ENCODE results near the gene GADD45B.
"Not testable (repeated sequence)": the region's sequence is repeated elsewhere in the genome, so short reads cannot be mapped to it uniquely, and the experiment has no call there.

The GADD45B gene

GRCh38 chr19:2490659-2491058 is 14.7 kb downstream of the GADD45B start:
- no peak for DNase-seq

- DNase-seq: no peak
These were observed 15.3 kb downstream of the GADD45B start for GRCh38 chr19:2491130-2491801.

- DNase-seq: no peak
These were observed 16.9 kb downstream of the GADD45B start for GRCh38 chr19:2492870-2493269.

GRCh38 chr19:2493448-2493847 is 17.5 kb downstream of the GADD45B start:
- not testable (repeated sequence) for DNase-seq

GRCh38 chr19:2494084-2494446 is 18.1 kb downstream of the GADD45B start:
- DNase-seq: no peak

GRCh38 chr19:2494447-2495129 is 18.7 kb downstream of the GADD45B start:
- peak; percentile 69 for DNase-seq

GRCh38 chr19:2495130-2495641 is 19.3 kb downstream of the GADD45B start:
- DNase-seq: peak; percentile 60

- no peak for DNase-seq
These were observed 19.9 kb downstream of the GADD45B start for GRCh38 chr19:2495651-2496316.

- no peak for DNase-seq
These were observed 21.3 kb downstream of the GADD45B start for GRCh38 chr19:2497186-2497585.

- no peak for DNase-seq
These were observed 24.2 kb downstream of the GADD45B start for GRCh38 chr19:2500156-2500555.

- no peak for DNase-seq
These were observed 24.9 kb downstream of the GADD45B start for GRCh38 chr19:2500841-2501261.

- peak; percentile 60 for DNase-seq
These were observed 27.7 kb downstream of the GADD45B start for GRCh38 chr19:2503521-2504109.

GRCh38 chr19:2506656-2507055 is 30.7 kb downstream of the GADD45B start:
- not testable (repeated sequence) for DNase-seq

- DNase-seq: peak; percentile 29
These were observed 31.2 kb downstream of the GADD45B start for GRCh38 chr19:2507109-2507508.

GRCh38 chr19:2509096-2509495 is 33.2 kb downstream of the GADD45B start:
- DNase-seq: no peak

GRCh38 chr19:2511570-2511969 is 35.6 kb downstream of the GADD45B start:
- no peak for DNase-seq

- DNase-seq: no peak
These were observed 36.1 kb downstream of the GADD45B start for GRCh38 chr19:2511991-2512390.

GRCh38 chr19:2512523-2513431 is 36.9 kb downstream of the GADD45B start:
- no peak for DNase-seq

GRCh38 chr19:2514981-2515518 is 39.1 kb downstream of the GADD45B start:
- no peak for DNase-seq

GRCh38 chr19:2516727-2517126 is 40.8 kb downstream of the GADD45B start:
- no peak for DNase-seq

- no peak for DNase-seq
These were observed 42.1 kb downstream of the GADD45B start for GRCh38 chr19:2517881-2518601.

Data from hematopoietic multipotent progenitor cell treated with erythropoietin and hydrocortisone succinate and interleukin-3 and kit ligand, for 6 days (in vitro differentiated cells).